RPMI8226 (cell line): ENCODE data around the gene KRT1.

ENCODE experiments used
- DNase-seq: peaks from one replicate; pipeline ENCODE4 v3.0.0-alpha.2; 2015

Gene KRT1

GRCh38 chr12:52657250-52657902 is 22.8 kb downstream of the KRT1 start:
- DNase-seq, result no peak

- DNase-seq, result no peak
These were observed 23.6 kb downstream of the KRT1 start for GRCh38 chr12:52656616-52657015.

- DNase-seq, result no peak
These were observed 24.5 kb downstream of the KRT1 start for GRCh38 chr12:52655720-52656124.

GRCh38 chr12:52655251-52655650 is 25.0 kb downstream of the KRT1 start:
- no peak for DNase-seq

GRCh38 chr12:52651726-52652261 is 28.4 kb downstream of the KRT1 start, which contains the start of gene KRT2:
Gene KRT2, minus strand, starts transcription at chr12:52652211. Its CDS starts 69 bp downstream, at chr12:52652142.
- no peak for DNase-seq

GRCh38 chr12:52650520-52651081 is 29.6 kb downstream of the KRT1 start:
- DNase-seq, result peak; percentile 62

- DNase-seq, result no peak
These were observed 31.1 kb downstream of the KRT1 start for GRCh38 chr12:52649066-52649465.

GRCh38 chr12:52648012-52648550 is 32.1 kb downstream of the KRT1 start:
- no peak for DNase-seq

- DNase-seq, result no peak
These were observed 32.6 kb downstream of the KRT1 start for GRCh38 chr12:52647601-52648000.

GRCh38 chr12:52646613-52647012 is 33.6 kb downstream of the KRT1 start:
- DNase-seq, result no peak

GRCh38 chr12:52645982-52646381 is 34.2 kb downstream of the KRT1 start:
- DNase-seq, result no peak

- no peak for DNase-seq
These were observed 35.0 kb downstream of the KRT1 start for GRCh38 chr12:52645120-52645761.

GRCh38 chr12:52644078-52644415 is 36.2 kb downstream of the KRT1 start:
- no peak for DNase-seq

- no peak for DNase-seq
These were observed 36.8 kb downstream of the KRT1 start for GRCh38 chr12:52643233-52644077.

- no peak for DNase-seq
These were observed 38.7 kb downstream of the KRT1 start for GRCh38 chr12:52641468-52641867.

GRCh38 chr12:52637299-52637698 is 42.9 kb downstream of the KRT1 start:
- DNase-seq, result no peak

- no peak for DNase-seq
These were observed 43.5 kb downstream of the KRT1 start for GRCh38 chr12:52636592-52637258.

GRCh38 chr12:52636189-52636588 is 44.0 kb downstream of the KRT1 start:
- no peak for DNase-seq

- peak; percentile 95 for DNase-seq
These were observed 45.7 kb downstream of the KRT1 start for GRCh38 chr12:52634266-52635056.

- DNase-seq, result peak; percentile 86
These were observed 46.8 kb downstream of the KRT1 start for GRCh38 chr12:52633383-52633782.

GRCh38 chr12:52632656-52633055 is 47.6 kb downstream of the KRT1 start:
- DNase-seq, result no peak
